Subcutaneous abdominal adipose tissue (tissue), 5 donors: ENCODE results near the gene SIGLEC9.
A peak's percentile ranks its signal among the peaks of the same experiment; 100 is the strongest.

Experiments used
- H3K27ac ChIP-seq: one replicate; pipeline ENCODE4 v1.7.0; 2013; ENCODE audit warnings: low read depth, mild to moderate bottlenecking, inconsistent platforms, low read length, moderate library complexity
- H3K27me3 ChIP-seq, 5 donors: one replicate each; pipeline ENCODE4 v1.7.0; 2013; ENCODE audit warnings: low read length in 5 of 5, inconsistent platforms in 1 of 5; ENCODE audit not compliant: control insufficient read depth in 5 of 5, insufficient read depth in 4 of 5
- H3K36me3 ChIP-seq, 5 donors: one replicate each; pipeline ENCODE4 v1.7.0; 2013; ENCODE audit warnings: low read length in 5 of 5; ENCODE audit not compliant: control insufficient read depth in 5 of 5, insufficient read depth in 5 of 5
- H3K4me1 ChIP-seq, 5 donors: one replicate each; pipeline ENCODE4 v1.7.0; 2013; ENCODE audit warnings: low read length in 5 of 5, mild to moderate bottlenecking in 3 of 5, moderate library complexity in 1 of 5; ENCODE audit not compliant: control insufficient read depth in 5 of 5, insufficient read depth in 5 of 5
- H3K4me3 ChIP-seq, 5 donors: one replicate each; pipeline ENCODE4 v1.7.0; 2013; ENCODE audit warnings: low read length in 5 of 5, low read depth in 1 of 5
- H3K9ac ChIP-seq, 5 donors: one replicate each; pipeline ENCODE4 v1.7.0; 2013; ENCODE audit warnings: low read length in 5 of 5, mild to moderate bottlenecking in 4 of 5, moderate library complexity in 3 of 5
- H3K9me3 ChIP-seq, 5 donors: one replicate each; pipeline ENCODE4 v1.7.0; 2013; ENCODE audit warnings: low read length in 5 of 5; ENCODE audit not compliant: control insufficient read depth in 5 of 5
- donor health status: healthy.
- donor health status: healthy.
- donor health status: healthy.
- donor health status: healthy.
- donor health status: healthy.

The SIGLEC9 gene

GRCh38 chr19:51129716-51130115, 5.0 kb downstream of the SIGLEC9 start:
- no peaks in the 10 kb centered on the region for H3K9me3 ChIP-seq
- H3K4me3 ChIP-seq, result no peak overlapping the region
- H3K27ac ChIP-seq, result no peak overlapping the region
- H3K4me1 ChIP-seq, result peaks cover 2 to 58% (median 27%) of the 10 kb centered on the region in 5 donors
- no peak overlapping the region for H3K9ac ChIP-seq
- H3K36me3 ChIP-seq, result no peaks in the 10 kb centered on the region
- peaks cover 0 to 3% (median 3%) of the 10 kb centered on the region in 5 donors for H3K27me3 ChIP-seq

GRCh38 chr19:51131780-51132680, 7.3 kb downstream of the SIGLEC9 start:
- Histone ChIP-seq H3K9me3 (no peaks in the 10 kb centered on the region), H3K4me1 (peaks cover 2 to 43% (median 25%) of the 10 kb centered on the region in 5 donors), H3K27ac (no peak overlapping the region), H3K4me3 (peak overlapping the region in 4 of 5 donors; percentile 11 to 58 (median 36)), H3K36me3 (no peaks in the 10 kb centered on the region), H3K27me3 (peaks cover 0 to 3% (median 0%) of the 10 kb centered on the region in 5 donors), H3K9ac (peak overlapping the region in 1 of 5 donors; percentile 7)

- Histone ChIP-seq H3K27ac (no peak overlapping the region), H3K27me3 (peaks cover 0 to 9% (median 2%) of the 10 kb centered on the region in 5 donors)
Observed at GRCh38 chr19:51135004-51135403, 10.3 kb downstream of the SIGLEC9 start.

GRCh38 chr19:51135986-51136762, 11.5 kb downstream of the SIGLEC9 start:
- Histone ChIP-seq H3K4me1 (peaks cover 2 to 44% (median 28%) of the 10 kb centered on the region in 5 donors), H3K36me3 (no peaks in the 10 kb centered on the region), H3K9ac (no peak overlapping the region), H3K9me3 (no peaks in the 10 kb centered on the region), H3K27me3 (peaks cover 0 to 10% (median 8%) of the 10 kb centered on the region in 5 donors), H3K27ac (no peak overlapping the region), H3K4me3 (no peak overlapping the region)

More at GRCh38 chr19:51135004-51135403, 10.3 kb downstream of the SIGLEC9 start:
- H3K4me1 ChIP-seq, result peaks cover 2 to 46% (median 31%) of the 10 kb centered on the region in 5 donors
- H3K9me3 ChIP-seq, result no peaks in the 10 kb centered on the region
- no peak overlapping the region for H3K4me3 ChIP-seq
- no peaks in the 10 kb centered on the region for H3K36me3 ChIP-seq
- H3K9ac ChIP-seq, result no peak overlapping the region

- Histone ChIP-seq H3K4me1 (peaks cover 1 to 45% (median 29%) of the 10 kb centered on the region in 5 donors), H3K27ac (peak overlapping the region; percentile 9), H3K9me3 (no peaks in the 10 kb centered on the region), H3K4me3 (no peak overlapping the region), H3K36me3 (no peaks in the 10 kb centered on the region), H3K27me3 (peaks cover 0 to 16% (median 8%) of the 10 kb centered on the region in 5 donors), H3K9ac (no peak overlapping the region)
Observed at GRCh38 chr19:51136851-51137551, 12.3 kb downstream of the SIGLEC9 start.

- Histone ChIP-seq H3K36me3 (no peaks in the 10 kb centered on the region), H3K4me3 (no peak overlapping the region), H3K9ac (peak overlapping the region in 1 of 5 donors; percentile 10), H3K27me3 (peaks cover 0 to 21% (median 12%) of the 10 kb centered on the region in 5 donors), H3K27ac (peak overlapping the region; percentile 9), H3K4me1 (peaks cover 0 to 47% (median 26%) of the 10 kb centered on the region in 5 donors), H3K9me3 (no peaks in the 10 kb centered on the region)
Observed at GRCh38 chr19:51137792-51138425, 13.2 kb downstream of the SIGLEC9 start.

GRCh38 chr19:51138549-51138979, 13.9 kb downstream of the SIGLEC9 start:
- peaks cover 0 to 51% (median 26%) of the 10 kb centered on the region in 5 donors for H3K4me1 ChIP-seq
- no peak overlapping the region for H3K27ac ChIP-seq
- H3K4me3 ChIP-seq, result no peak overlapping the region
- H3K9me3 ChIP-seq, result no peaks in the 10 kb centered on the region
- no peak overlapping the region for H3K9ac ChIP-seq
- peaks cover 0 to 21% (median 13%) of the 10 kb centered on the region in 5 donors for H3K27me3 ChIP-seq
- no peaks in the 10 kb centered on the region for H3K36me3 ChIP-seq

GRCh38 chr19:51139299-51140014, 14.8 kb downstream of the SIGLEC9 start:
- H3K9me3 ChIP-seq, result no peaks in the 10 kb centered on the region
- no peak overlapping the region for H3K4me3 ChIP-seq
- no peaks in the 10 kb centered on the region for H3K36me3 ChIP-seq
- H3K27me3 ChIP-seq, result peaks cover 0 to 21% (median 13%) of the 10 kb centered on the region in 5 donors
- no peak overlapping the region for H3K9ac ChIP-seq
- peak overlapping the region; percentile 23 for H3K27ac ChIP-seq
- peaks cover 0 to 60% (median 26%) of the 10 kb centered on the region in 5 donors for H3K4me1 ChIP-seq

GRCh38 chr19:51140441-51140840, 15.7 kb downstream of the SIGLEC9 start:
- Histone ChIP-seq H3K9ac (no peak overlapping the region), H3K4me1 (peaks cover 0 to 64% (median 26%) of the 10 kb centered on the region in 5 donors), H3K27me3 (peaks cover 0 to 21% (median 13%) of the 10 kb centered on the region in 5 donors), H3K27ac (no peak overlapping the region), H3K4me3 (no peak overlapping the region), H3K36me3 (no peaks in the 10 kb centered on the region), H3K9me3 (no peaks in the 10 kb centered on the region)
